HG03135 (cell line): ENCODE data around the gene ASH1L.
"Not testable (repeated sequence)": the region's sequence is repeated elsewhere in the genome, so short reads cannot be mapped to it uniquely, and the experiment has no call there.

ENCODE experiments used
- ATAC-seq: cut with Tn5 transposase; IDR thresholded peaks from one replicate; pipeline ENCODE4 v1.9.1; 2021; ENCODE audit warnings: mild to moderate bottlenecking, moderate library complexity; ENCODE audit not compliant: unreplicated experiment

The ASH1L gene

DNA sequence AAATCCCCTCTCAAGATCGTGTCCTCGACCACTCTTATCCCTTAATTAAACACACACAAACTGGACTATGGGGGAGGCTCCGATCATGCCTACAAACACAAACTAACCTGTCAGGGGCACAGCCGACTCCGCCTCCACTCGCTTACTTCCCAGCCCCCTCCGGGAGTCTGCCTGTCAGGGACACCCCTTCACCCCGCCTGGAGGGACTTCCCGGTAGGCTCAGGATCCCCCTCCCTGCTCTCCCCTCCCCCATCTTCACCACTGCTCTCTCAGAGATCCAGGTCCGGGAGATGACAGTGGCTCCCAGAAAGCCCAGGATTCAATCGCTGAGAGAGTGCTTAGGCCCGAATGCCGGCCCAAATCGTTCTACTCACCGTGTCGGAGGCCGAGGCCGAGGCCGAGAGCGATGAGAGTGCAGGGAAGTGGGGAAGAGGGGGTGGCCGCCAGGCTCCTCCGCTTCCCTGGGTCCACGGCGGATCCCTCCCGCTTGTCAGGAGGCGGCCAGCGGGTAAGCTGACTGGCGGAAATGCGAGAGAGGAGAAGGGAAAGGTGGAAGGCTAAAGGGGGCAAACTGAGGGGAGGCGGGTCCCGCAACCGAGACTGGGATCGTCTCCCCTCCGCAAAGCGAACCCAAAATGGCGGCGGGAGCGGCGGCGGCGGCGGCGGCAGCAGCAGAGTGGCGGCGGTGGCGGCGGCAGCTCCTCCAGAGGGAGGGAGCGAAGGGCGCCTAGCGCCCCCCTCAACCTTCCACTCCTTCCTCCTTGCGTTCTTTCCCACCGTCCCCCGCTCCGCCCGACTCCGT is 623 bp downstream of the ASH1L start:
- ATAC-seq = peak; percentile 35

DNA sequence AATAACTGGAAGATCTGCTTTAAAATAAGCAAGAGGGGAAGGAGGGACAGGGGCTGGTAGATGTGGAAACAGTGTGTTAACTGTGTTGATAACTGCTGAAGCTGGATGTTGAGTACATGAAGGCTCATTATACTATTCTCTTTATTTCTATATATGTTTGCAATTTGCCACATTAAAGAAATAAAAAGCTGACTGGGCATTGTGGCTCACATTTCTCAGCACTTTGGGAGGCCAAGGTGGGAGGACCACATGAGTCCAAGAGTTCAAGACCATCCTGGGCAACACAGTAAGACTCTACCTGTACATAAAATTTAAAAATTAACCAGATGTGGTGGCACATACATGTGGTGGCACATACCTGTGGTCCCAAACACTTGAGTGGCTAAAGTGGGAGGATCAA is 6.7 kb downstream of the ASH1L start:
- no peak for ATAC-seq

DNA sequence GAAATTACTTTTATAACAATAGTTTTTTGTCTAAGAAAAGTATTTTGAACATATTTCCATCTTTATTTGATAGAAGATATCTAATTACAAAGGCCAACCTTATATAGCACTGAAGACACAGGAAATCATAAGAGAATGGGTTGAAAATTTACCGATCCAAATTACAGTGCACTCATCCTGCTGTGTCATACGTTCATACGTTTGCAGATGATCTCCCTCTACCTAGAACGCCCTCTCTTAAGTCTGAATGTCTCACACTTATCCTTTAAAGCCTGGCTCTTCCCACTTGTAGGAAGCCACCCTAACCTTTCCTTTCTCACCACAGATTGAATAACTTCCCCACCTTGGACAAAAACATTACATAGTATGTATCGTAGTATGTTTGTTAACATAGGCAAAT is 9.3 kb downstream of the ASH1L start:
- no peak for ATAC-seq

DNA sequence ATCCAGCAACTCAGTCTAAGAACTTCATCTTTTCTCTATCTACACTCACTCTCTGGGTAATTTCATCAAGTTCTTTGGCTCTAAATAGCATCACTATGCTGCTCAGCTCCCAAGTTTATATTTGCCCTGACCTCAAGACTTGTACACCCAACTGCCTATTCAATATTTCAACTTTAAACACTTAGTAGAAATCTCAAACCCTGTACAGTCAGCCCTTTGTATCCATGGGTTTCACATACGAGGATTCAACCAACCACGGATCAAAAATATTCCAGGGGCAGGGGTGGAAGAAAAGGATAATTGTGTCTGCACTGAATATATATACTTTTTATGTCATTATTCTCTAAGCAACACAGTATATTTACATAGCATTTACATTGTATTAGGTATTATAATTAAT is 13.9 kb downstream of the ASH1L start:
- no peak for ATAC-seq

DNA sequence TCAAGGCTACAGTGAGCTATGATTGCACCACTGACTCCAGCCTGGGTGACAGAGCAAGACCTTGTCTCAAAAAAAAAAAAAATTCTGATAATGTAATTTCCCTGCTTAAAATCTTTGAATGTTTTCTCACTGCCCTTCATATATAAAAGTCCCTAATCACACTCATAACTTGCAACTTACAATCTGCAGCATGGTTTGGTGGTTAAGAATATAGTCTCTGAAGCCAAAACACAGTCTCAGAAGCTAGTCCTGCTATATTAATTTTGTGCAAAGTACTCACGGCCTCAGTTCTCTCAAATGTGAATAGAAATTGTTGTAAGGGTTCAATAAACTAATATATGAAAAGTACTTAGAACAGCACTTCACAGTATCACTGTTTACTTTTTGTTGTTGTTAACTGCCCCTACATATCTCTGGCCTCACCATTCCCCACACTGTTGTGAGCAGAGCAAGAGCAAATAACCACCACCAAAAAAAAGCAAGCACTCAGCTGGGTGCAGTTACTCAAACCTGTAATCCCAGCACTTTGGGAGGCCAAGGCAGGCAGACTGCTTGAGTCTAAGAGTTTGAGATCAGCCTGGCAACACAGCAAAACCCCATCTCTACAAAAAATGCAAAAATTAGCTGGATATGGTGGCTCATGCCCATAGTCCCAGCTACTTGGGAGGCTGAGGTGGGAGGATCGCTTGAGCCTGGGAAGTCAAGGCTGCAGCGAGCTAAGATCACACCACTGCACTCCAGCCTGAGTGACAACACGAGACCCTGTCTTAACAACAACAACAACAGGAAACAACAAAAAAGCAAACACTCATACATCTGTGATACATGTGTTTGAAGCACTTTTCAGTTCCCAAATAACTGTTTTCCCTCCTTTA is 22.4 kb downstream of the ASH1L start:
- no peak for ATAC-seq

DNA sequence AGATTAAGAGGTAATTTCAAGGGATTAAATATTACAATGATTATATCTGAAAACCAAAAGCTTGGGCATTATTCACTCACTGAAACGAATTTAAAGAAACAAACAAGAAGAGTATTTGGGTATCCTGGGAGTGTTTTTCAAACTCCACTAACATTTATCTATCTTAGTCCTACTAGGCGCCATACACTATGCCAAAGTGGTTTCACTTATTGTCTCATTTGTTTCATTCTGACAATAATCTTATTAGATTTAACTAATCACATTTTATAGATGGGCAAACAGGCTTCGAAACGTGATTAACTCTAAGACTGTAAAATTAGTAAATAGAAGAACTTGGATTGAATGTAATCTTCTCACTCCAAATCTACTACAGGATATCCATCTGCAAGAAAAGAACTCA is 25.4 kb downstream of the ASH1L start:
- no peak for ATAC-seq

DNA sequence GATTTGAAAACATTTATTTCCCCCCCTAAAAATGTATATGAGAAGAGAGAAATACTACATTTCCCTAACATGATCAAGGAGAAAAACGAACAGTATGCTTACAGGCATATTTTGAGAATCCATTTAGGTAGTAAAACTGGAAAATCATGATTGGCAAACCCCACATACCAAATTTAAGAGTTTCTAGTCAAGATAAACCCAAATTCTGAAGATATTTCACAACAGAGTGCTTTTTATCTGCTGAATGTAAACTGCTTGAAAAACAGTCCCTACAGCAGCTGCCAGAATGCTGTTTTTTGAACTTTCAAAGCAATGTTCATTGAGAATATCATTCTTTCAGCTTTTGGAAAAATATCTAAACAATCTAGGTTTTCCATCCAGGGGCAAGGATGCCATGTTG is 31.0 kb downstream of the ASH1L start:
- no peak for ATAC-seq

DNA sequence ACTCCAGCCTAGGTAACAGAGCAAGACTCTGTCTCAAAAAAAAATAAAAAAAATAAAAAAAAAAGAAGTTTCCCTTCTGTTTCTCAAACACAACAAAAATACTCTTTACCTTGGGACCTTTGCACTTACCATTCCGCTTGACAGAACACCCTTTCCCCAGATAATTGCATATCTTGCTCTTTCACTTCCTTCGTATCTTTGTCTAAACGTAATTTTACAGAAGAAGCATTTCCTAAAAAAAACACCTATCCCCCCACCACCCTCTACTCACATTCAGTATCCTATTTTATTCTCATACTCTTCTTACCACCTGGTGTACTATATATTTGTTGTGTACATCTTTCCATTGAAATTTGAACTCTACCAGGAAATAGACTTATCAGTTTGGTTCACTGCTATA is 32.7 kb downstream of the ASH1L start:
- ATAC-seq = no peak

DNA sequence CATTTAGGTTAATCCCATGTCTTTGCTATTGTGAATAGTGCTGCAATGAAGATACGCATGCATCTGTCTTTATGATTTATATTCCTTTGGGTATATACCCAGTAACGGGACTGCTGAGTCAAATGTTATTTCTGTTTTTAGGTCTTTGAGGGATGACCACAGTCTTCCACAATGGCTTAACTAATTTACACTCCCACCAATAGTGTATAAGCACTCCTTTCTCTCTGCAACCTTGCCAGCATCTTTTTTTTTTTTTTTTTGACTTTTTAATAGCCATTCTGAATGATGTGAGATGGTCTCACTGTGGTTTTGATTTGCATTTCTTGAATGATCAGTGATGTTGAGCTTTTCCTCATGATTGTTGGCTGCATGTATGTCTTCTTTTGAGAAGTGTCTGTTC is 33.5 kb downstream of the ASH1L start:
- no peak for ATAC-seq

DNA sequence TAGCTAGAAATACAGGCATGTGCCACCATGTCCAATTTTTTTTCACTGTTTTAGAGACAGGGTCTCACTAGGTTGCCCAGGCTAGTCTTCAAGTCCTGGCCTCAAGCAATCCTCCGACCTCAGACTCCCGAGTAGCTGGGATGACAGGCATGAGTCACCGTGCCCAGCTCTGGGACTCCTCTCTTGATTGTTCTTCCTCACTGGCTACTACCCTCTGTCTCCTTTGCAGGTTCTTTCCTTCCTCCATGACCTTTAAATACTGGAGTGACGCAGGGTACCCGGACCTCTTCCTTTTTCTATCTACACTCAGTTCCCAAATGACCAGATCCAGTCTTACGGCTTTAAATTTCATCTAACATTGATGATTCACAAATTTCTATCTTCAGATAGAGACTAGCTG is 34.9 kb downstream of the ASH1L start:
- no peak for ATAC-seq

DNA sequence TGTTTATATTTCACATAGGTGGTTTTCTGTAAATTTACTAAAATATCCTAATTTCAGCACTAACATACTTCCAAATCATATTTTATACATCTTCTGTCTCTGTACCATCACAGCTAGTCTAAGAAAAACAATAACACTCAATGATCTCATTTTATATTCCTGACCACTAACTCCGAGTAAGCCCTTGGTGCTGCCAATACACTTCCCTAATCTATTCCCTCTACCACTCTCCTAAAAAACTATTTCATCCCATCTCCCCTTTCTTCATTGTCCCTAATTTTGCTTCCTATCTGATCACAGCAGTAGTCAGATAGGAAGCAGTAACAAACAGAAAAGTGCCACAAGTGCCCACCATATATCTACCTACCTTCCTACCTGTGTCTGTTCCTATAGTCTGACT is 36.2 kb downstream of the ASH1L start:
- ATAC-seq = no peak

DNA sequence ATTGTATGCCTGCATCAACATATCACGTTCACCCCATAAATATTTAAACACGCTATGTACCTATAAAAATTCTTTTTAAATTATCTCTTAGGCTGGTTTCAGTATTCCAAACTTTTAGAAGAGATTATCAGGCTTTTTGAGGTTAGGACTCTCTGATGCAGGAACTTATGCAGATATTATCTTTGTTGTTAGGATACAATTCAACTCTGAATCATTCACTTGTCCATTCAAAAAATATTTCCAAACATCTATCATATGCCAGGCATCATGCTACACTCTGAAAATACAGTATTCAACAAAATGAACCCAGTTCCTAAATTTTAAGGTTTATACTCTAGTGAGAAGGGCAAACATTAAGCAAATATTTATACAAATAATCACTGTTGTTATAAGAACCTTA is 40.5 kb downstream of the ASH1L start:
- ATAC-seq = no peak

DNA sequence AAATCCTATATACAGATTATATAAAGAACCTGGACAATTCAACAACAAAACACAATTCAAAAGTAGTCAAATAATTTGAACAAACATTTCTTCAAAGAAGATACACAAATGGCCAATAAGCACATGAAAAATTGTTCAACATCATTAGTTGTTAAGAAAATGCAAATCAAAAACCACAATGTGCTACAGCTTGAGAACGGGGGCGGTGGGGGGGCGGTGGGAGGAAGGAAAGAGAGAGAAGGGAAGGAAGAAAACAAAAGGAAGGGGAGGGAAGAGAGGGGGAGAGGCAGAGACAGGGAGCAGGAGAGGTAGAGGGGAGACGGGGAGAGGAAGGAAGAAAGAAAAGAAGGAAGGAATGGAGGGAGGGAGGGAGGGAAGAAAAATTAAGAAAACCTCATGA is 44.1 kb downstream of the ASH1L start:
- ATAC-seq = no peak

DNA sequence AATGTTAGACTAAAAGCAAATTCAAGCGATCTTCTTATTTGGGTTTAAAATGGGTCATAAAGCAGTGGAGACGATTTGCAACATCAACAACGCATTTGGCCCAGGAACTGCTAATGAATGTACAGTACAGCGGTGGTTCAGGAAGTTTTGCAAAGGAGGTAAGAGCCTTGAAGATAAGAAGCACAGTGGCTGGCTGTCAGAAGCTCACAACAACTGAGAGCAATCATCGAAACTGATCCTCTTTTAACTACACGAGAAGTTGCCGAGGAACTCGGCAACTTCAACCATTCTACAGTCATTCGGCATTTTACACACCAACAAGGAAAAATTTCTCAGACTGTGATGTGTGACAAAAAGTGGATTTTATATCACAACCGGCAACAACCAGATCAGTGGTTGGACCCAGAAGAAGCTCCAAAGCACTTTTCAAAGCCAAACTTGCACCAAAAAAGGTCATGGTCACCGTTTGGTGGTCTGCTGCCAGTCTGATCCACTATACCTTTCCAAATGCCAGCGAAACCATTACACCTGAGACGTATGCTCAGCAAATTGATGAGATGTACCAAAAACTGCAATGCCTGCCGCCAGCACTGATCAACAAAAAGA is 47.9 kb downstream of the ASH1L start:
- no peak for ATAC-seq

DNA sequence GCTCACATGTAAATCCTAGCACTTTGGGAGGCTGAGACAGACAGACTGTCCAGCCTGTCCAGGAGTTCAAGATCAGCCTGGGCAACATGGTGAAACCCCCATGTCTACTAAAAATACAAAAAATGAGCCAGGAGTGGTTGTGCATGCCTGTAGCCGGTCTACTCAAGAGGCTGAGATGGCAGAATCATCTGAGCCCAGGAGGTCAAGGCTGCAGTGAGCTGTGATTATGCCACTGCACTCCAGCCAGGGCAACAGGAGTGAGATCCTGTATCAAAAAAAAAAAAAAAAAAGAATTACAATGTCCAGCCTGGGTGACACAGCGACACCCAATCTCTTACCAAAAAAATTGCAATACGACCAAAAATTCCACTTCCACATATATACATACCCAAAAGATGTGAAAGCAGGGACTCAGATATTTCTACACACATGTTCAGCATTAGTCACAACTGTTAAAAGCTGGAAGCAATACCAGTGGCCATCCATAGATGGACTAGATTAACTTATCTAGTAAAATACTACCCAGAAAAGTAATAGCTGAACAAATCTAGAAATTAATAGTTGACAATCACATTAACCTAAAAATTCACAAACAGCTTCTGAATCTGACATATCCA is 49.2 kb downstream of the ASH1L start:
- ATAC-seq = no peak

DNA sequence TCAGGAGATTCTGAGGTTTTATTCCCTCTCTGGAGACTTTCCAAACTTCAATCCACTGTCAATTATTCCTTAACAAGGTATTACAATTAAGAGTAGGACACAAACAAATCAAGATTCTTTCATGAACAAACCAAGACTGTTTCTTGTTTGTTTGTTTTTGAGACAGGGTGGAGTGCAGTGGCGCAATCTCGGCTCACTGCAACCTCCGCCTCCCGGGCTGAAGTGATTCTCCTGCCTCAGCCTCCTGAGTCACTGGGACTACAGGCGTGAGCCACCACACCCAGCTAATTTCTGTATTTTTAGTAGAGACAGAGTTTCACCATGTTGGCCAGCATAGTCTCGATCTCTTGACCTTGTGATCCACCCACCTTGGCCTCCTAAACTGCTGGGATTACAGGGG is 51.2 kb downstream of the ASH1L start:
- not testable (repeated sequence) for ATAC-seq

DNA sequence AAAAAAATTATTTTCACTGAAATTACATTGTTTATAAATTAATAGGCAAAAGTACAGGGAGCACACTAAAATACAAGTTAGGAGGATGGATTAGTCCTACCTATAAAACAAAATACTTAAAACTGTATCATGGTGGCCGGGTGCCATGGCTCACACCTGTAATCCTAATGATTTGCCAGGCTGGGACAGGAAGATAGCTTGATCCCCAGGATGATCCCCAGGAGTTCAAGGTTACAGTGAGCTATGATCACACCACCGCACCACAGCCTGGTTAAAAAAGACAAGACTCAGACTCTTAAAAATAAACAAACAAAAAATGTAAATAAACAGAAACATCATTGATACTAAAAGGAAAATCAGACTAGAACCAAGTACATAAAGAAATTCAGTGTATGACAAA is 53.5 kb downstream of the ASH1L start:
- ATAC-seq = no peak

DNA sequence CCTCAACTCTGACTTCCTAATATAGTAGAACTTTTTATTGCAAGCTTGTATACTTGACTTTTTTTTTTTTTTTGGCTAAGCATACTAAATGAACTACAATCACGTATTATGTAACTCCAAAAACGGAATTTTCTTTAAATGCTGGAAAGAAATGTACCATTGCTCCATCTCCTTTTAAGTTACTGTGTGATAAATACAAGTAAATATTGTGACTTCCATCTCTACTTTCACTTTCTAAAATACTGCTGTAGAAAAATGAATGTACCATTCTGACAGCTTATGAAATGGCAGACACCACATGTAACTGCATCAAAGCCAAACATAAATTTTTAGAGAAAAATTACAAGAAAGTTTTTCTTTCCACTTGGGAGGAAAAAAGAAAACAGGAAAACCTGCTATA is 54.7 kb downstream of the ASH1L start:
- ATAC-seq = no peak

DNA sequence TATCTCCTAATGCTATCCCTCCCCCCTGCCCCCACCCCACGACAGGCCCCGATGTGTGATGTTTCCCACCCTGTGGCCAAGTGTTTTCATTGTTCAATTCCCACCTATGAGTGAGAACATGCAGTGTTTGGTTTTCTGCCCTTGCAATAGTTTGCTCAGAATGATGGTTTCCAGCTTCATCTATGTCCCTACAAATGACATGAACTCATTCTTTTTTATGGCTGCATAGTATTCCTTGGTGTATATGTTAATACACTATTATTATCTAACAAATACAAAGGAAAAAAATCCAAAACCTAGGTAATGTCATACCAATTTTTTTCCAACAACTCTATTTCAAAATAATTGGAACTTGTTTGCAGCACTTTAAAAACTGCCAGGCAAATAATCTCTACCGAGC is 56.6 kb downstream of the ASH1L start:
- not testable (repeated sequence) for ATAC-seq

DNA sequence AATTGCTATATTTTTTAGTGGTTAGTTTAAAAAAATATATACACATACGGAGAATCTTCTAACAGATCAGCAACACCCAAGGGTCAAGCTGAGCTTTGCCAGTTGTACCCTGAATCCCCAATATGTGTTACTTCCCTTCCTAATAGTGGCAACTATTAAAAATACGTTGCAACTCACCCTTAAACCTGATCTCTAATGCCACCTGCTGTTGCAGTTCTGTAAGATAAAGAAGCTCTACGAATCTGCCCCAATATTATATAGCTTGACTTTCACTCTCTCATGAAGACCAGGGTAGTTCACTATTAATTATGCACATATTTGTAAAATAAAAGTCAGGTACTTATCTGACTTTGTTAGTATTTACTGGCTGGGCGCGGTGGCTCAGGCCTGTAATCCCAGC is 58.4 kb downstream of the ASH1L start:
- no peak for ATAC-seq

DNA sequence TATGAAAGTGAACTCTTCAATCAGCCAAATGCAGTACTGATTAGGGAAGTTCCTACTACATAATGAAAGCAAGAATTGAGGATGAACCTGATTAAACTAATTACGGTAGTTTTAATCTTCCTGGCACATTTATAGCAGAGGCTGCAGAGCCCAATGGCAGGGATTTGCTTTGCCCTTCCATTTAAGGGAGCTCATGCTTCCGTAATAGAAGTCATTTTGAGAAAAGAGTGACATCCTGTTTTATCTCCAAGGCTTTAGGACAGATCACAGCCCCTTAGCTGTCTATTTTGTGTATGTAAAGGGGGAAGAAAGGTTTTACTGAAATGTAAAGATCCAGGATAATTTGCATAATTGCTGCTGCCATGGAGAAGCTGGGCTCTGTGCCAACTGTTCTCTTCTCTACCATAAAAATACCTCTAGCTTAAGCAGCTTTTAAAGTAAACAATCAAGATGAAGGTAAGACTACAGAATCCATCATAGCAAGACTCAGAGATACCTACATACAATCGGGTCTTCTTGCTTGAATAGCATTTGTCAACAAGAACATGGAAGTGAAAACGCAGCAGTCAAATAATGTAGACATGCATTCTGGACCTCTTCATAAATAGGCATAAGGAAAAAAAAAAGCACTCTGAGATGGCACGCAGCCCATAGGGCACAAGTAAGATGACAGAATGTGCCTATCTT is 62.5 kb downstream of the ASH1L start:
- no peak for ATAC-seq
